Esophagus (tissue), 2 donors: ENCODE data around the gene EPO. TPM values are rescaled to one million over a fixed set of nuclear protein-coding genes. Genes with fewer than 3 reads are reported as not detected.
"Not testable (repeated sequence)": the region's sequence is repeated elsewhere in the genome, so short reads cannot be mapped to it uniquely, and the experiment has no call there.

Experiments used
- H3K27ac ChIP-seq, 2 donors: one replicate each; pipeline ENCODE4 v1.5.1; 2013; ENCODE audit warnings: low read depth in 2 of 2, mild to moderate bottlenecking in 2 of 2, inconsistent platforms in 1 of 2, low read length in 1 of 2, moderate library complexity in 1 of 2
- H3K27me3 ChIP-seq, 2 donors: one replicate each; pipeline ENCODE4 v1.6.1; 2013; ENCODE audit warnings: low read length in 2 of 2, control low read depth in 1 of 2, mild to moderate bottlenecking in 1 of 2; ENCODE audit not compliant: insufficient read depth in 2 of 2, control insufficient read depth in 1 of 2
- H3K36me3 ChIP-seq, 2 donors: one replicate each; pipeline ENCODE4 v1.6.1; 2013; ENCODE audit warnings: low read length in 1 of 2; ENCODE audit not compliant: control insufficient read depth in 2 of 2, insufficient read depth in 2 of 2
- H3K4me1 ChIP-seq, 2 donors: one replicate each; pipeline ENCODE4 v1.6.1; 2013; ENCODE audit warnings: low read length in 1 of 2; ENCODE audit not compliant: control insufficient read depth in 2 of 2, insufficient read depth in 2 of 2
- H3K4me3 ChIP-seq, 2 donors: one replicate each; pipeline ENCODE4 v1.5.1; 2013; ENCODE audit warnings: low read length in 2 of 2, mild to moderate bottlenecking in 2 of 2, low read depth in 1 of 2, moderate library complexity in 1 of 2
- H3K9me3 ChIP-seq, 2 donors: one replicate each; pipeline ENCODE4 v1.6.1; 2013; ENCODE audit warnings: mild to moderate bottlenecking in 2 of 2, low read depth in 1 of 2, low read length in 1 of 2, moderate library complexity in 1 of 2; ENCODE audit not compliant: control insufficient read depth in 2 of 2, insufficient read depth in 1 of 2
- WGBS, 2 donors: extraction: QIAGEN DNeasy Blood & Tissue Kit; methylation state at CpG; one replicate each; pipeline ENCODE4 v1.1.7; 2013; 5-methylcytosine and 5-hydroxymethylcytosine counted together
- polyA plus RNA-seq, 2 donors: library from polyadenylated mRNA; stranded (reverse); fragments of 200-250 nt; gene quantifications; one replicate each; pipeline ENCODE4 v1.2.3, GENCODE V29; 2013
- donor health status: healthy with polysubstance abuse.
- donor health status: Bipolar disorder and iron deficiency.

The EPO gene
- polyA plus RNA-seq, 2 donors: 0.04 TPM; not detected in 1

GRCh38 chr7:100689230-100690135 is 30.8 kb upstream of the EPO start:
- peaks cover 0 to 18% of the 10 kb centered on the region in 2 donors for H3K4me1 ChIP-seq
- H3K36me3 ChIP-seq: peaks cover 8 to 48% of the 10 kb centered on the region in 2 donors
- WGBS, 2 donors: 76 to 79% methylated on average over 18 of the region's 18 CpGs
- no peaks in the 10 kb centered on the region for H3K27me3 ChIP-seq
- H3K9me3 ChIP-seq: no peaks in the 10 kb centered on the region
- no peak overlapping the region for H3K27ac ChIP-seq
- H3K4me3 ChIP-seq: no peak overlapping the region

- peak overlapping the region in 1 of 2 donors; percentile 93 for H3K4me3 ChIP-seq
- 26 to 30% methylated on average over 25 to 28 of the region's 28 CpGs for WGBS, 2 donors
- peaks cover 0 to 18% of the 10 kb centered on the region in 2 donors for H3K4me1 ChIP-seq
- H3K9me3 ChIP-seq: no peaks in the 10 kb centered on the region
- no peaks in the 10 kb centered on the region for H3K27me3 ChIP-seq
- peaks cover 0 to 25% of the 10 kb centered on the region in 2 donors for H3K36me3 ChIP-seq
- peak overlapping the region in 1 of 2 donors; percentile 47 for H3K27ac ChIP-seq
Measured at GRCh38 chr7:100691676-100692577, 28.3 kb upstream of the EPO start.

- peak overlapping the region in 1 of 2 donors; percentile 93 for H3K4me3 ChIP-seq
- WGBS, 2 donors: 47 to 60% methylated on average over 6 of the region's 6 CpGs
- peak overlapping the region in 1 of 2 donors; percentile 24 for H3K27ac ChIP-seq
Measured at GRCh38 chr7:100692578-100692961, 27.7 kb upstream of the EPO start.

GRCh38 chr7:100693312-100694097 is 26.8 kb upstream of the EPO start:
- Histone ChIP-seq H3K4me1 (peaks cover 0 to 18% of the 10 kb centered on the region in 2 donors), H3K27ac (peak overlapping the region; percentile 73 to 81)

More at GRCh38 chr7:100692578-100692961, 27.7 kb upstream of the EPO start:
- Histone ChIP-seq H3K27me3 (no peaks in the 10 kb centered on the region), H3K9me3 (no peaks in the 10 kb centered on the region), H3K4me1 (peaks cover 0 to 18% of the 10 kb centered on the region in 2 donors), H3K36me3 (peaks cover 0 to 19% of the 10 kb centered on the region in 2 donors)

GRCh38 chr7:100694098-100694745 is 26.0 kb upstream of the EPO start, which contains the start of gene GIGYF1:
TSS of gene GIGYF1 (minus strand) at chr7:100694250. CDS start at chr7:100688238, 6,012 bp downstream.
- Histone ChIP-seq H3K27ac (peak within 1 kb of the TSS; percentile 73 to 81), H3K36me3 (peaks cover 0 to 9% of the 10 kb centered on the region in 2 donors), H3K27me3 (no peaks in the 10 kb centered on the region), H3K4me1 (peaks cover 0 to 18% of the 10 kb centered on the region in 2 donors), H3K9me3 (no peaks in the 10 kb centered on the region), H3K4me3 (peak within 1 kb of the TSS; percentile 68 to 93)
- WGBS, 2 donors: 0 to 1% methylated on average over 20 to 78 of the region's 102 CpGs

More at GRCh38 chr7:100693312-100694097, 26.8 kb upstream of the EPO start:
- H3K36me3 ChIP-seq: peaks cover 0 to 11% of the 10 kb centered on the region in 2 donors
- H3K27me3 ChIP-seq: no peaks in the 10 kb centered on the region
- WGBS, 2 donors: 0 to 1% methylated on average over 53 to 81 of the region's 81 CpGs
- no peaks in the 10 kb centered on the region for H3K9me3 ChIP-seq
- peak overlapping the region; percentile 68 to 93 for H3K4me3 ChIP-seq

- H3K27ac ChIP-seq: no peak overlapping the region
Measured at GRCh38 chr7:100696123-100696521, 24.1 kb upstream of the EPO start.

GRCh38 chr7:100699018-100699417 is 21.2 kb upstream of the EPO start:
- no peaks in the 10 kb centered on the region for H3K27me3 ChIP-seq
- no peak overlapping the region for H3K27ac ChIP-seq
- no peaks in the 10 kb centered on the region for H3K36me3 ChIP-seq
- no peaks in the 10 kb centered on the region for H3K9me3 ChIP-seq
- H3K4me1 ChIP-seq: no peaks in the 10 kb centered on the region
- 69 to 71% methylated on average over 6 of the region's 6 CpGs for WGBS, 2 donors
- no peak overlapping the region for H3K4me3 ChIP-seq

More at GRCh38 chr7:100696123-100696521, 24.1 kb upstream of the EPO start:
- H3K4me3 ChIP-seq: no peak overlapping the region
- H3K27me3 ChIP-seq: no peaks in the 10 kb centered on the region
- no peaks in the 10 kb centered on the region for H3K9me3 ChIP-seq
- H3K36me3 ChIP-seq: peaks cover 0 to 1% of the 10 kb centered on the region in 2 donors
- peaks cover 0 to 13% of the 10 kb centered on the region in 2 donors for H3K4me1 ChIP-seq
- WGBS, 2 donors: 80 to 84% methylated on average over 6 of the region's 6 CpGs

- WGBS, 2 donors: 46 to 48% methylated on average over 3 of the region's 3 CpGs
- H3K27me3 ChIP-seq, H3K27ac ChIP-seq, H3K36me3 ChIP-seq, H3K9me3 ChIP-seq, H3K4me3 ChIP-seq, H3K4me1 ChIP-seq: not testable (repeated sequence)
Measured at GRCh38 chr7:100701089-100701488, 19.2 kb upstream of the EPO start.
